Prostate gland (tissue), 2 donors: ENCODE results near the gene ITPRID1. TPM values are rescaled to one million over a fixed set of nuclear protein-coding genes. Genes with fewer than 3 reads are reported as not detected.

Experiments
- DNase-seq: peaks from one replicate; pipeline ENCODE4 v3.0.0-alpha.2; 2019; ENCODE audit warnings: low spot score
- H3K27ac ChIP-seq, 2 donors: fragments of 200-600 bp; sonication (generic); 2 replicates each; pipeline ENCODE4 v1.5.1; 2017 to 2019
- H3K27me3 ChIP-seq: fragments of 200-600 bp; sonication (generic); replicated peaks from 2 replicates; pipeline ENCODE4 v1.5.1; 2019; ENCODE audit not compliant: insufficient read depth
- H3K36me3 ChIP-seq, 2 donors: fragments of 200-600 bp; sonication (generic); 1 replicate in 1 of 2; 2 replicates in 1 of 2; pipeline versions ENCODE4 v1.5.1 to v1.8.1; 2017 to 2019
- H3K4me1 ChIP-seq: fragments of 200-600 bp; sonication (generic); replicated peaks from 2 replicates; pipeline ENCODE4 v1.5.1; 2019
- H3K4me3 ChIP-seq, 2 donors: fragments of 200-600 bp; sonication (generic); 2 replicates each; pipeline ENCODE4 v1.5.1; 2017 to 2019
- H3K9me3 ChIP-seq: fragments of 200-600 bp; sonication (generic); 2 replicates; pipeline ENCODE4 v1.5.1; 2017
- POLR2A ChIP-seq: fragments of 450-650 bp; IDR thresholded peaks from one replicate; pipeline ENCODE4 v1.6.1; 2016; ENCODE audit warnings: antibody characterized with exemption, mild to moderate bottlenecking
- POLR2AphosphoS5 ChIP-seq: sonication (generic); formaldehyde crosslinking; IDR thresholded peaks from one replicate; pipeline ENCODE4 v1.6.1; 2017; ENCODE audit warnings: antibody characterized with exemption
- WGBS: methylation state at CpG from one replicate; pipeline ENCODE4 v1.1.5; 2018; 5-methylcytosine and 5-hydroxymethylcytosine counted together
- intact Hi-C: fragments of 100-400 bp; cut with DNase I; formaldehyde crosslinking; loops from one replicate; pipeline ENCODE4 v1.14.2; 2022
- total RNA-seq, 2 donors: library from RNA; depleted of rRNA; stranded (reverse); fragments of >200 nt; gene quantifications; one replicate each; pipeline ENCODE4 v1.1.0, GENCODE V29; 2016
- TF ChIP-seq, protein P1 (sequence below), 4 experiments: fragments of 200-600 bp in 2 of 4; fragments of 450-650 bp in 2 of 4; sonication (generic) in 2 of 4; IDR thresholded peaks; 1 replicate in 3 of 4; 2 replicates in 1 of 4; pipeline ENCODE4 v1.5.1; 2016 to 2019; ENCODE audit warnings: antibody characterized with exemption in 4 of 4, mild to moderate bottlenecking in 2 of 4, moderate library complexity in 2 of 4

Gene ITPRID1
- total RNA-seq, 2 donors from 2014 or later, result 0.17 TPM; not detected in 1

DNA sequence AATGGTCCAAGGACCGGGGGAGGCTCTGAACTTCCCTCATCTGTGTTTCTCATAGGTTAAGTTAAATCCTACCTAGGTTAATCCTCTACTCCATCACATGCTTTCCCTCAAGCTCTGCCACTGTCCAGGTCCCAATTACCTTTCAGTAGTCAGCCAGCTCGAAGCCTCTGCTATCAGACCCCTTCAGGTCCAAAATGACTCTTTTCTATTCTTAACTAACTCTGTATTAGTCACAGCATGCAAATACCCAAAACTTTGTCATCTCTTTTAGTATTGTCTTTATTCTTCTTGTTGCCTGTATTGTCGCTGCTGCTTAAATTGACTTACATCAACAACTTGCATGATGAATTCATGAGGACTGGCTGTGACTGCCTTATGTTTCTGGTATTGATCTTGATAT, 188.5 kb downstream of the ITPRID1 start:
- intact Hi-C loops, result no loop called here
- 90% methylated on average over 3 of the region's 3 CpGs for WGBS
- Histone ChIP-seq H3K36me3 (no peaks in the 10 kb centered on the region), H3K9me3 (no peaks in the 10 kb centered on the region), H3K4me1 (no peaks in the 10 kb centered on the region), H3K27me3 (no peaks in the 10 kb centered on the region), H3K27ac (no peak overlapping the region), H3K4me3 (no peak overlapping the region)
- TF ChIP-seq POLR2A (no peak), POLR2AphosphoS5 (no peak)
- TF ChIP-seq, protein P1, sequence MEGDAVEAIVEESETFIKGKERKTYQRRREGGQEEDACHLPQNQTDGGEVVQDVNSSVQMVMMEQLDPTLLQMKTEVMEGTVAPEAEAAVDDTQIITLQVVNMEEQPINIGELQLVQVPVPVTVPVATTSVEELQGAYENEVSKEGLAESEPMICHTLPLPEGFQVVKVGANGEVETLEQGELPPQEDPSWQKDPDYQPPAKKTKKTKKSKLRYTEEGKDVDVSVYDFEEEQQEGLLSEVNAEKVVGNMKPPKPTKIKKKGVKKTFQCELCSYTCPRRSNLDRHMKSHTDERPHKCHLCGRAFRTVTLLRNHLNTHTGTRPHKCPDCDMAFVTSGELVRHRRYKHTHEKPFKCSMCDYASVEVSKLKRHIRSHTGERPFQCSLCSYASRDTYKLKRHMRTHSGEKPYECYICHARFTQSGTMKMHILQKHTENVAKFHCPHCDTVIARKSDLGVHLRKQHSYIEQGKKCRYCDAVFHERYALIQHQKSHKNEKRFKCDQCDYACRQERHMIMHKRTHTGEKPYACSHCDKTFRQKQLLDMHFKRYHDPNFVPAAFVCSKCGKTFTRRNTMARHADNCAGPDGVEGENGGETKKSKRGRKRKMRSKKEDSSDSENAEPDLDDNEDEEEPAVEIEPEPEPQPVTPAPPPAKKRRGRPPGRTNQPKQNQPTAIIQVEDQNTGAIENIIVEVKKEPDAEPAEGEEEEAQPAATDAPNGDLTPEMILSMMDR (IDR thresholded peaks at IDR 0.05), result no peak
- DNase-seq, result no peak

DNA sequence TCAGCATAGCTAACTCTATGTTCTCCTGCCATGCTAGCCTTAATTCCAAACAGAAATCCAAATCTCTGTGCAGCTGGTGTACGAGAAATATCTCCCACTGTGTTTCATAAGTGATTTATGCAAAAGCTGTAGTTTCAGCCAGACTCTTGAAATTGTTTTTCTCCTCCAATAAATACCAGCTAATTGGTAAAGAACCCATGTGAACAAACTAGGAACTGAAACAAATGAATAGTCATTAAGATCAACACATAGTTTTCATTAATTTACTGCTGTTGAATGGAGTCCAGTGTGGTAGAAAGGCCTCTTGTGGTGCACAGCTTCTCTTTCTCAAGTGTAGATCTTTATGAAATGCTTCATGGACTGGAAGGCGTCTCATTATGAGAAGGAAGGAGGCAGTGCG, 191.5 kb downstream of the ITPRID1 start:
- H3K4me3 ChIP-seq, result no peak overlapping the region
- no peak for DNase-seq
- H3K27me3 ChIP-seq, result no peaks in the 10 kb centered on the region
- intact Hi-C loops, result no loop called here
- WGBS, result 87% methylated on average over 3 of the region's 3 CpGs
- H3K9me3 ChIP-seq, result no peaks in the 10 kb centered on the region
- H3K27ac ChIP-seq, result no peak overlapping the region
- no peaks in the 10 kb centered on the region for H3K4me1 ChIP-seq
- TF ChIP-seq POLR2A (no peak), POLR2AphosphoS5 (no peak)
- H3K36me3 ChIP-seq, result no peaks in the 10 kb centered on the region

DNA sequence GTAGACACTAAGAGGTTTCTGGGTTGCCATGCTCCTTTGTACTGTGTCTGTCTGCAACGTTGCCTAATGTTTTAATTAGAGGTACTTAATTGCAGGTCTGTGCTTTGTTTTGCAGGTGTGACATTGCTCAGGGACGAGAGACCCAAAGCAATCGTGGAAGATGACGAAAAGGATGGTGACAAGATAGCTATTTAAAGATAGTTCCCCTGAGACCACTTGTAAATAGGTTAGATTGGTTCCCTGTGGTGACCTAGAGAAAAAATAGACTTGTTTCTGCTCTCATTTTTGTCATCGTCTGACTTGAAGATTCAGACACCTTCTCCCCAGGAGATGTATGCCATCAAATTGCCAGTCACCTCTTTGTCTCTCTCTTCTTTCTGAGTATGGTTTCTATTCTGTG, 193.2 kb downstream of the ITPRID1 start:
- no peaks in the 10 kb centered on the region for H3K4me1 ChIP-seq
- DNase-seq, result no peak
- H3K27ac ChIP-seq, result no peak overlapping the region
- H3K9me3 ChIP-seq, result no peaks in the 10 kb centered on the region
- TF ChIP-seq POLR2AphosphoS5 (no peak), POLR2A (no peak)
- TF ChIP-seq, protein P1 (IDR thresholded peaks at IDR 0.05), result no peak
- H3K36me3 ChIP-seq, result no peaks in the 10 kb centered on the region
- no peaks in the 10 kb centered on the region for H3K27me3 ChIP-seq
- H3K4me3 ChIP-seq, result no peak overlapping the region
- WGBS, result 60% methylated on average over 5 of the region's 5 CpGs
- intact Hi-C loops, result no loop called here

Other genes starting within 250 kb of the ITPRID1 start
- gene NEUROD6, start 173.4 kb upstream of the ITPRID1 start, total RNA-seq, result not detected
- not detected for gene PPP1R17, start 173.1 kb downstream of the ITPRID1 start, total RNA-seq